Cardiac fibroblast (primary cell): ENCODE measurements around the gene AKAP5.

Experiments used
- DNase-seq, 2 donors: peaks; one replicate each; pipeline versions ENCODE4 v3.0.0 to v3.0.0-alpha.2; 2010; ENCODE audit warnings: low read depth in 2 of 2
- H3K4me3 ChIP-seq, 2 donors: replicated peaks in 1 of 2; 1 replicate in 1 of 2; 2 replicates in 1 of 2; pipeline ENCODE4 v1.5.1; 2011; ENCODE audit warnings: low read depth in 2 of 2, low read length in 2 of 2, mild to moderate bottlenecking in 2 of 2, moderate library complexity in 1 of 2
- TF ChIP-seq, protein P1 (sequence below): IDR thresholded peaks from one replicate; pipeline ENCODE4 v1.5.1; 2011; ENCODE audit warnings: low read depth, mild to moderate bottlenecking, low read length, inconsistent platforms

AKAP5 gene

DNA sequence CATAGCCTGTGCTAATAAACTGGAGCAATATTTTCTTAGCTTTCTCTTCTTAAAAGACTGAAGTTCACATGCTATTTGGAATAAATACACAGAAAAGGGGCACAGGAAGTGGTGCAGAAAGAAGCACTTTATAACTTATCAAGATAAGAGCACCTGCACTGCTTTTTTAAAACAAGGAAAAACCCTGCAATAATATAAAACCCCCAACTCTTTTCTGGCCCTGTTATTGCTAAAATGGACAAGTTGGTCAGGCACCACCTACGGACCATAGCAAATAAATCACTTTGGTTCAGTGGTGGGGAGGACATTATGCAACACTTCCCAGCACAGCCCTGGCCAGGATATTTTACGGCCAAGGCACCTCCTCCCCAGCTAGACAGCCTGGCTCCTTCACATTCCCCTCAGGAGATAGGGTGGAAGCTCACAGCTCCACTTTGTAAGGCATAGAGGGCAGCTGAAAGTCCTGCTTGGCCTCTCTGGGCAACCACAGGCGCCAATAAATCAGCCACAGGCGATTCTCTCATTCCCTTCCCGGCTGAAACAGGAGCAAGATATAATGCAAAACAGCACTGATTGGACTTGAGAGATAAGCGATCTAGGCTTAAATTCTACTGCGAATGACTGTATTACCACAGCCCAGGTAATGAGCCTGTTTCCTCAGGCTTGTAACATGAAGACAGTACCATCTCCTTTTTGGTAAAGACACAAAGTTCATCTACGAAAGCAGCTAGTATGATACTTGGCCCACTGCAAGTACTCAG, 36.3 kb downstream of the AKAP5 start:
- peak overlapping the region in 1 of 2 donors; percentile 4 for H3K4me3 ChIP-seq
- TF ChIP-seq, protein P1, sequence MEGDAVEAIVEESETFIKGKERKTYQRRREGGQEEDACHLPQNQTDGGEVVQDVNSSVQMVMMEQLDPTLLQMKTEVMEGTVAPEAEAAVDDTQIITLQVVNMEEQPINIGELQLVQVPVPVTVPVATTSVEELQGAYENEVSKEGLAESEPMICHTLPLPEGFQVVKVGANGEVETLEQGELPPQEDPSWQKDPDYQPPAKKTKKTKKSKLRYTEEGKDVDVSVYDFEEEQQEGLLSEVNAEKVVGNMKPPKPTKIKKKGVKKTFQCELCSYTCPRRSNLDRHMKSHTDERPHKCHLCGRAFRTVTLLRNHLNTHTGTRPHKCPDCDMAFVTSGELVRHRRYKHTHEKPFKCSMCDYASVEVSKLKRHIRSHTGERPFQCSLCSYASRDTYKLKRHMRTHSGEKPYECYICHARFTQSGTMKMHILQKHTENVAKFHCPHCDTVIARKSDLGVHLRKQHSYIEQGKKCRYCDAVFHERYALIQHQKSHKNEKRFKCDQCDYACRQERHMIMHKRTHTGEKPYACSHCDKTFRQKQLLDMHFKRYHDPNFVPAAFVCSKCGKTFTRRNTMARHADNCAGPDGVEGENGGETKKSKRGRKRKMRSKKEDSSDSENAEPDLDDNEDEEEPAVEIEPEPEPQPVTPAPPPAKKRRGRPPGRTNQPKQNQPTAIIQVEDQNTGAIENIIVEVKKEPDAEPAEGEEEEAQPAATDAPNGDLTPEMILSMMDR, result peak; percentile 22
- DNase-seq, result peak; percentile 70 to 87

DNA sequence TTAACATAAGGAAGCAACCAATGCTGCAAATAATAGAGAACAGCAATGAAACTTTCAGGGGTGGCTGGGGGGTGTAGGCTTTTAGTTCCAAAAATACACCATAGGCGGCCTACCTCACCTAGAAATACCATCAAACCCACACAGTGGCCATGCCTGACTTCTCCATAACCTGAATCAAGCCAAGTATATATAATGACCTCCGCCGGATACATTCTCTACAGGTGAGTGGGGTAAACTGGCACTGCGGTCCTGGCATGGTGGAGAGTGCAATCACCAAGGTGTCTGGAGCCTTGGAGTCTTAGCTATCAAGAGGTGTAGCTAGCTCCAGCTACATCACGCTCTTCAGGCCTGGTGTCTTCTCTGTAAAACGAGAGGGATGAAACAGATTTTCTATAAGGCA, 37.2 kb downstream of the AKAP5 start:
- TF ChIP-seq, protein P1, result no peak
- DNase-seq, result no peak

DNA sequence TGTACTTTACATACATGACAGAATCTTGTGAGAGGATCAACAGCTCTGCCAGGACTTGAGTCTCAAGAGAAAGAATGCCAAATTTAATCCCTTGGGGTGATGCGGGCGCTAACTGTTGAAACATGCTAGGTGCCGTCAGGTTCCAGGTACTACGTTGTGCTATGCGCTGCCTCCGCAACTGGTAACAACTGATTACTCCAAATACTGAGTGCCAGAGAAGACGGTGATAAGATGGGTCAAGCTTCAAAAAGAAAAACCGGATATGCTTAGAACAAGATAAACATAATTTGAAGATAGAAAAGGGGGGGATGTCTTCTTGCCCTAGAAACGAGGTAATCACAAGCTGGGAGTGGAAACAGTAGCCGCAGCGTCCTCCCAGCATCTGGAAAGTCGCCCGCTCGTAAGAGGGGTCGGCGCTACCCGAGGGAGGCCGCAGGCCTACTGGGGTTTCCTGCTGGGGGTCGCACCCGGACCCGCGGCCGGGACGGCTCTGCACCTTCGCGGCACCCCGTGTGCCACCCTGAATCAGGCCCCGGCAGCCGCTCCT, 37.7 kb downstream of the AKAP5 start:
- H3K4me3 ChIP-seq, result peak overlapping the region; percentile 87 to 88
- peak; percentile 17 to 31 for DNase-seq
- TF ChIP-seq, protein P1, result no peak

More for the DNA sequence above, 37.2 kb downstream of the AKAP5 start:
- peak overlapping the region; percentile 87 to 88 for H3K4me3 ChIP-seq

DNA sequence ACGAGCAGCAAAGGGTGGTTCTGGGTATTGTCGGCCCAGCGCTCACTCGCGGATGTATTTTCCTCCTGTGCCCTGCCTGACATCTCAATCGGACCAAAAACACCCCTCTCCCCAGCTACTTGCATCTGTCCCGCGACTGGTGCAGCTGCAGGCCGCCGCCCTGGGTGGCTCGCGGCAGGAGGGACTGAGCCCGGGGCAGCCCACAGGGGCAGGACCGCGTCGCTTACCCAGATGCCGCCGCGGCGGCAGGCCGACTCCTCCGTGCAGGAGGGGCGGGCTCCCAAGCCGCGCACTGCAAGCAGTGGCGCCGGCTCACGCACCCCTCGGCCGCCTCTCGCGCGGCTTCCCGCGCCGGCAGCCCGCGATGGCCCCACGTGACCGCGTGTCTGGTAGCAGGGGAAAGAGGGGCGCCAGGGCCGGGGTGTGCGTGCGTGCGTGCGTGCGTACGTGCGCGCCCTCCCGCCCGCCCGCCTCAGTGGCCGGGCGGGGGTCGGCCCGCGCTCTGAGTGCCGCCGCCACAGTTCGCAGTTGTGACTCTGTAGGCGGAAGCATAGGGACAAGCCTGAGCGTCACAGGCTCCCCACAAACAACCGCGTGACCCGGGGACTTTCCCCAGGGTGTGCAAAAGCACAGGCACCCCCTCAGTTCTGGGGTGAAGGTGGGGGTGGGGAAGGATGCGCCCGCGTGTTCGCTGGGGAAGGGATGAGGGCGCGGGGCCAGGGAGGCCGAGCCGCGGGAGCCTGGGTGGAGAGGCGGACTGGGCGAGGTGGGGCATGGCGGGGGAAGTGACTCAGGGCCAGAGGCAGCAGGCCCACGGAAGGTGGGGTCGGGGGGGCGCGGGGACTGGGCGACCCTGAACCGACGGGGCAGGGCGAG, 38.4 kb downstream of the AKAP5 start, which contains the start of gene ZBTB25:
ZBTB25 (minus strand) TSS at position 405 of the 876 bp plus-strand sequence. CDS start 13,305 bp downstream, outside the sequence.
- TF ChIP-seq, protein P1, result no peak
- H3K4me3 ChIP-seq, result peak within 1 kb of the TSS; percentile 87 to 88
- DNase-seq, result peak; percentile 91 to 96

DNA sequence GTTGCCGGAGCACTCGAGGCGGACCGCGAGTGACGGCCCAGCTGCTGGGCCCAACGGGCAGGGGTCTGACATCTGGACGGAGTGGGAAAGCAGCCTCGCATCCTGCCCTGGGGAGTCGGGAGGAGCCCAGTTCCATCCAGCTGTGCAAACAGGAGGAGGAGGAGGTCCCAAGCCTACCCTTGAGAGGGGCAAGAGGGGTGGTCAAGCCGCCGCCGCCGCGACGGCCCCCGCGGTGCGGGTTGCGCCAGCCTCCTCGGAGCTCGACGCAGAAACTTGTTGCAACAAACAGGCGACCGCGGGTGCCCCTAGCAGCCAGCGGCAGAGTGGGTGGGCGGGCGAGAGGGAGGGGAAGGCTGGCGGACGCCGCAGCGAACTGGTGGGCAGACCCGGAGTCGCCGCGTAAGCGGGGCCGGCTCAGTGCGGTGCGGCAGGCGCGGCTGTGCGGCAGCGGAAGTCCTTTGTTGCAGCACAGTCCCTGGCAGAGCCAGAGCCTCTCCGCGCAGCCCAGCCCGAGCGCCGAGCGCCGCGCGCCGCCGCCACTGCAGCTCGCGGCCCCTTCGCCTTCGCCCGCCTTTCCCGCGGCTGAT, 39.1 kb downstream of the AKAP5 start, which contains the start of gene ZBTB1:
ZBTB1 (plus strand) TSS at position 461 of the 587 bp plus-strand sequence. CDS start 16,735 bp downstream, outside the sequence.
- DNase-seq, result peak; percentile 86 to 93
- H3K4me3 ChIP-seq, result peak within 1 kb of the TSS; percentile 71 to 88
- TF ChIP-seq, protein P1, result no peak
